ENCODE measurements around the gene ARFGAP3.

- no peak for TF ChIP-seq CTCF (IDR thresholded peaks at IDR 0.05; ENCODE audit: poor library complexity)
- TF ChIP-seq EZH2 (IDR thresholded peaks at IDR 0.05; ENCODE audit: borderline replicate concordance) = no peak
Measured at GRCh38 chr22:42817556-42817955, 39.5 kb downstream of the ARFGAP3 start.
